ENCODE measurements around the gene MTMR8.

Gene MTMR8

DNA sequence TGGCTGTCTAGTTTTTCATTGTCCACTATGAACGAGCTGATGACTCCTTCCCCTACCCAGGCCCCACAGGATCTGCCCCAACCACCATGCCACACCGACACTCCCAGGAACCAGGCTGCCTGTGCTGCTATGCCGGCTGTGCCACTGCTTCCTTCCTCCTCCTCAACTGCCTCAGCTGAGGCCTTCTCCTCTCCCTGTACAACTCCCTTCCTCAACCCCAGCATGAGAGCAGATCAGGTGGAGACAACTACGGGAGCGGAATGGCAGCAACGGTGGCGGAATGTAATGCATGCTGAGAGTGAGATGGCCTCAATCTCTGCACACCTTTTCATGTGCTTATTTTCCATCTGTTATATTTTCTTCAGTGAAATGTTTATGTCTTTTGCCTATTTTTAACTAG lies 88.5 kb downstream of the MTMR8 start:
- ATAC-seq, result no peak

DNA sequence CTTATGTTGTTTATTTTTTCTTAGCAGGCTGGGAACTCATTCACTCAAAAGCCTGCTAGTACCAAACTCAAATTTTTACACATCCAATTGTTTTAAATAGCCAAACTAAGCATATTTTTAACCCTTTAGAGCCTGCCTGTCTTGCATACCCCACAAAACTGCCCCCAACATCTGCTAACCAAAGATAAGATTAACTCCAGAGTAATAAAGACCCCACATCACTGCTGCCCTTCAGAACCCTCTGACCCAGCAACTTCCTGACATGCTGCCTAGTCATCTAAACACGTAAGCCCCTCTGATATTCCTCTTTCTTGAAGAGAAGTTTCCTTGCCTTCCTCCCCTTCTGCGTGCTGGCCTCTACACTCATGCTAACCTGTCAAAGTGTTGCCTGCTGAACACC lies 104.1 kb downstream of the MTMR8 start:
- no peak for ATAC-seq

DNA sequence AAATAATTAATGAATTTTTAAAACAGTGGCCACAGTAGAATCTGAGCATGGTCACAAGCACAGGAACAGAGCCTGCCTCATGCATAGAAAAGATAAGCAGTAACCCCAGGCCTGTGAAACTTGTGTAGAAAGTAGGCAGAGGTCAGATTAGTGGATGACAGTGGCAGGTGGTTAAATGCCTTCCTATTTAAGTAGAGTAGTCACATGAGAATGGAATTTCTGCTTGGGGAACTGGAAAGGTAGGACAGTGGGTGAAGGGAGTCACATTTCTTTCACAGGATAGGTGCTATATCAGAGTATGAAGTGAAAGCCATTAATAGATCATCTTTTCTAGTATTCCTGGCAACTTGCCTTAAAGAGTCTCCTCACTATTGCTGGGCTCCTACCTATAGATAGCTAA lies 130.0 kb downstream of the MTMR8 start:
- ATAC-seq, result no peak

DNA sequence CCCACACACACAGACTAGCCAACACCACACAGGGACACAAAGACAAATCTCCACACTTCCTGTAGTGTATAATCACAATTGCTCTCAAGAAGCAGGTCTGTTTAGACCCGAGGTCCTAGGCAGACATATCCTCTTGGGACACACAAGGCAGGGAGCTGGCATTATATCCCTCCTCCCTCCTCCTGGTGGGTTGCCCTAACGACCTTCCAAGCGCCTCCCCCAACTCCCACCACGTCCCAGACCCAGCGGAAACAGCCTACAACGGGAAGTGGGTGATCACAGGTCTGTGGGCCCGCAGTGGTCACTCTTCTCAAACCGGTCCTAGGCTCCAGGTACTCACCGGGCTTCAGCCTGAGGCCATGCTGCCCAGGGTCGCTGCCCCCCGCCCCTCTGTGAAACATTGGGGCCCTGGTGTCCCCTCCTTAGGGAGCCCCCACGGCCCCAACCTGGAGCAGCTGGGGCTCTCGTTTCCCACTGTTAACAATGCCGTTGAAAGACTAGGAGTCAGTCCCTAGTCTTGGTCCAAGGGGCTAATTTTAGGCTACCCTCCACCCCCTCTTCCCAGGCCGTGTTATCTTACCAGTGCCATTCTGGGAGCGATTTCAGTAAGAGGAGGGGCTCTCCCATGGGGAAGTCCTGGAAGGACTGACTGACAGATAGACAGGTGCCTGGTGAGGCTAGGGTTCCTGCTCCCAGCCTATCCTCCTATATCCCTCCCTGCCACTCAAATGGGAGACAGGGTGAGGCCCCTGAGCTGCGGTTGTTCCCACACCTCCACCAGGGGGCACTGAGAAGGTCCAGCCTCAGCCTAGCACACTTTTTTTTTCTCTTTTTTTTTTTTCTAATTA lies 164.9 kb downstream of the MTMR8 start, which contains the start of gene ASB12:
ASB12 (minus strand) TSS at position 485 of the 848 bp plus-strand sequence. CDS start 4,957 bp downstream, outside the sequence.
- ATAC-seq, result no peak

DNA sequence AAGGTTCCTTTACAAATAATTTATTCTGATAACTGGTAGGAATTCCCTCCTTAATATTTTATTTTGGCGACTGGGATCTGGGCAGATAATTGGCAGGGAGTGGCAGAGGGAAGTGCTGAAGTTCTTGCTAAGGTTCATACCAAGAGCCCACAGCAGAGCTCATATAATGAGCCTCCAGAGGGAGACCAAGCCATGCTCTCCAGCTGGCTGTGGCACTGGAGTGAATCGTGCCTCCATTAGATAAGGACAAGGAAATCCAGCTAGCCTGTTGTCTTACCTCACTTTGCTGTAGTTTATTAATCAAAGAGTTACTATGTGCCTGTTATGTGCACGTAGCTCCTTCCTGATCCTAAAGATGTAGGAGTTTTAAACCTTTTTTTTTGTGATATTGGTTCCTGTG lies 166.1 kb downstream of the MTMR8 start:
- no peak for ATAC-seq
